Esophagus muscularis mucosa (tissue), 2 donors: Measurements from ENCODE around the gene TMEM17.

ENCODE experiments used
- POLR2A ChIP-seq: fragments of 450-650 bp; IDR thresholded peaks from one replicate; pipeline ENCODE4 v1.6.1; 2017; ENCODE audit warnings: antibody characterized with exemption, moderate library complexity, mild to moderate bottlenecking, low read depth
- POLR2AphosphoS5 ChIP-seq, 2 donors: sonication (generic); formaldehyde crosslinking; IDR thresholded peaks; one replicate each; pipeline ENCODE4 v1.6.1; 2017; ENCODE audit warnings: antibody characterized with exemption in 2 of 2

- TF ChIP-seq POLR2AphosphoS5 (IDR thresholded peaks at IDR 0.05) (no peak), POLR2A (no peak)
These were observed 40.8 kb downstream of the TMEM17 start for GRCh38 chr2:62465039-62465740.
